ENCODE data around the gene RXFP3.
A peak's percentile ranks its signal among the peaks of the same experiment; 100 is the strongest.

RXFP3 gene

DNA sequence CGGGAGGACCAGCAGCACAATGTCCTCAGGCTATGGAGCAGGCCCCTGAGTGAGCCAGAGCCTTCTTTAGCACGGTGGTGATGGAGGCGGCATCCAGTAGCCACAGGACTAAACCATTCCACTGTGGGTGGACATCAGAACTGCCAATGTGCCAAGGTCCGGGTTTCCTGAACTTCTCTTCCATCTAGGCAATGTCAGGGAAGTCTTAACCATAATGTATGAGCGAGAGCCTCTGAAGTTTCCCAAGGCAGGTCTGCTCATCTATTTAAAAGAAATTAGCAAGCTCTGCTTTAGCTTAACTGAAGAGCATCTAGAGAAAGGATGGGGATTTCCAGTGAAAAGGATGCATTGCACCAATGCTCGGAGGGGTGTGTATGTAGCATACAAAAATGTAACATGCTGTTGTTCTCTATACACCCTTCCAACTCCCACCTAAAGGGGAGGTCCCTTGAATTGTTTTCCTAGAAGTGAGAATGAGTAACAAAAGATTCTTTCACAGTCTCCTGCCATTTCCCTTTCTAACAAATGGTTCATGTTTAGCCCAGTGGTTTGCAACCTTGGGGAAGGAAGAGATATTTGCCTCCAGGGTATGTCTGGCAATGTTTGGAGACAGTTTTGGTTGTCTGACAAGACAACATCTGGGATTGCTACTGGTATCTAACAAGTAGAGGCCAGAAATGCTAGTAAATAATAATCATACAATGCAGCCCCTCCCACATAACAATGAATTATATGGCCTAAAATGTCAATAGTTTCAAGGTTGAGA lies 6.1 kb upstream of the RXFP3 start:
- H3K4me1 Mint-ChIP-seq = no peaks in the 10 kb centered on the region
- TF ChIP-seq, protein P1, sequence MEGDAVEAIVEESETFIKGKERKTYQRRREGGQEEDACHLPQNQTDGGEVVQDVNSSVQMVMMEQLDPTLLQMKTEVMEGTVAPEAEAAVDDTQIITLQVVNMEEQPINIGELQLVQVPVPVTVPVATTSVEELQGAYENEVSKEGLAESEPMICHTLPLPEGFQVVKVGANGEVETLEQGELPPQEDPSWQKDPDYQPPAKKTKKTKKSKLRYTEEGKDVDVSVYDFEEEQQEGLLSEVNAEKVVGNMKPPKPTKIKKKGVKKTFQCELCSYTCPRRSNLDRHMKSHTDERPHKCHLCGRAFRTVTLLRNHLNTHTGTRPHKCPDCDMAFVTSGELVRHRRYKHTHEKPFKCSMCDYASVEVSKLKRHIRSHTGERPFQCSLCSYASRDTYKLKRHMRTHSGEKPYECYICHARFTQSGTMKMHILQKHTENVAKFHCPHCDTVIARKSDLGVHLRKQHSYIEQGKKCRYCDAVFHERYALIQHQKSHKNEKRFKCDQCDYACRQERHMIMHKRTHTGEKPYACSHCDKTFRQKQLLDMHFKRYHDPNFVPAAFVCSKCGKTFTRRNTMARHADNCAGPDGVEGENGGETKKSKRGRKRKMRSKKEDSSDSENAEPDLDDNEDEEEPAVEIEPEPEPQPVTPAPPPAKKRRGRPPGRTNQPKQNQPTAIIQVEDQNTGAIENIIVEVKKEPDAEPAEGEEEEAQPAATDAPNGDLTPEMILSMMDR (IDR thresholded peaks at IDR 0.05; ENCODE audit: unreplicated experiment in 3 of 3) = no peak
- H3K9me3 Mint-ChIP-seq = no peaks in the 10 kb centered on the region
- H3K36me3 Mint-ChIP-seq (ENCODE audit: low read depth) = no peaks in the 10 kb centered on the region
- no peak overlapping the region for H3K27ac Mint-ChIP-seq
- peaks cover 4% of the 10 kb centered on the region for H3K27me3 Mint-ChIP-seq (ENCODE audit: low read depth)
- no peak overlapping the region for H3K4me3 Mint-ChIP-seq

DNA sequence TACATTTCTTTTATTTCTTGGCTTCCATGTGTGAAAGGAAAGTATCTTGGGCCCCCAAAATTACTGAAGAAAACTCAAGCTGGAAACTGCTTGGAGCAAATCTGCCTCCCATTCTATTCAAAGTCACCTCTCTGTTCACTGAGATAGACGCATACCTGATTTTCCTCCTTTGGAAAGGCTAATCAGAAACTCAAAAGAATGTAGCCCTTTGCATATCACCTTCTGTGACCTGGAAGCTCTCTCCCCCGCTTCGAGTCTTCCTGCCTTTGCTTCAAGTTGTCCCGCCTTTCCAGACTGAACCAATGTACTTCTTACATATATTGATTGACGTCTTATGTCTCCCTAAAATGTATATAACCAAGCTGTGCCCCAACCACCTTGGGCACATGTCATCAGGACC lies 5.0 kb upstream of the RXFP3 start:
- TF ChIP-seq, protein P1 (IDR thresholded peaks at IDR 0.05; ENCODE audit: unreplicated experiment in 3 of 3) = no peak
- Mint-ChIP-seq H3K36me3 (ENCODE audit: low read depth) (no peaks in the 10 kb centered on the region), H3K4me3 (no peak overlapping the region), H3K9me3 (no peaks in the 10 kb centered on the region), H3K4me1 (peaks cover 7% of the 10 kb centered on the region), H3K27ac (no peak overlapping the region), H3K27me3 (ENCODE audit: low read depth) (peaks cover 9% of the 10 kb centered on the region)

DNA sequence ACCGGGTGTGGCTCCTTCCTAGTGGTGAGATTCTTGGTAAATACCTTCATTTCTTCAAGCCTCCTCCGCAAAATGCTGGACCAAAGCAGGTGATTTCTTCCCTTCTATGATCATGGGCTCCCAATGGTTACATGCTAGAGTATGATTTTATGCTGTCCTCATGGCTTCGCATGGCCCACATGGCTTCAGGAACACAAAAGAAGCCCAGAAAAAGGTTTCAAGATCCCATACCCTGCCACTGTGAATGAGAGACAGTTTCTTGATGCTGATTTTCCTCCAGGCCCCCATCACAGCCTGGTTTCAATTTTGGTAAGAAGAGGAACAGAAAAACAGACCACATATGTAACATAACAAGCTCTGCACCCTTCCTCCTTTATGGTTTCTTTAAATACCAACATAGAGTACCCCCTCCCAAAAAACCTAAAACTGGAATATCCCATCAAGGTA lies 2.4 kb upstream of the RXFP3 start:
- no peaks in the 10 kb centered on the region for H3K36me3 Mint-ChIP-seq (ENCODE audit: low read depth)
- H3K9me3 Mint-ChIP-seq = no peaks in the 10 kb centered on the region
- H3K4me3 Mint-ChIP-seq = no peak overlapping the region
- peaks cover 8% of the 10 kb centered on the region for H3K4me1 Mint-ChIP-seq
- TF ChIP-seq, protein P1 (IDR thresholded peaks at IDR 0.05; ENCODE audit: unreplicated experiment in 3 of 3) = no peak
- peaks cover 23% of the 10 kb centered on the region for H3K27me3 Mint-ChIP-seq (ENCODE audit: low read depth)
- H3K27ac Mint-ChIP-seq = no peak overlapping the region

DNA sequence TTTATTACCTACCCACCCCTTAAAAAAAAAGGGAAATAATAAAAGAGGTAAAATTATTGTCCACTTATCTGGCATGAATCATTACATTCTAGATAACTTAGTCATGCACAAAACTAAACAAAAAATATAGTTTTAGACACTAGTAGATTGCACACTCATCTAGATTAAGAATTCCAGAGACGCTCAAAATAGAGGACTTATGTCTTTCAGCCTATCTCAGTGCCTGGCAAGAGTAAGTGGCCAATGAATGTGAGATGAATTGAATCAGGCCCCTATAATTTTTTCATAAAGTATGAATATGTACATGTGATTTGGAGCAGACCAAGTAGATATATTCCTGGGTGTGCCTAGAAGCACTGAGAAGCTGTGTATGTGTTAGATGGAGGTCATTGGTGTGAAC lies 2.0 kb upstream of the RXFP3 start:
- Mint-ChIP-seq H3K4me1 (peaks cover 8% of the 10 kb centered on the region), H3K9me3 (no peaks in the 10 kb centered on the region), H3K27me3 (ENCODE audit: low read depth) (peaks cover 25% of the 10 kb centered on the region), H3K27ac (no peak overlapping the region), H3K4me3 (no peak overlapping the region), H3K36me3 (ENCODE audit: low read depth) (no peaks in the 10 kb centered on the region)
- TF ChIP-seq, protein P1 (IDR thresholded peaks at IDR 0.05; ENCODE audit: unreplicated experiment in 3 of 3) = no peak

DNA sequence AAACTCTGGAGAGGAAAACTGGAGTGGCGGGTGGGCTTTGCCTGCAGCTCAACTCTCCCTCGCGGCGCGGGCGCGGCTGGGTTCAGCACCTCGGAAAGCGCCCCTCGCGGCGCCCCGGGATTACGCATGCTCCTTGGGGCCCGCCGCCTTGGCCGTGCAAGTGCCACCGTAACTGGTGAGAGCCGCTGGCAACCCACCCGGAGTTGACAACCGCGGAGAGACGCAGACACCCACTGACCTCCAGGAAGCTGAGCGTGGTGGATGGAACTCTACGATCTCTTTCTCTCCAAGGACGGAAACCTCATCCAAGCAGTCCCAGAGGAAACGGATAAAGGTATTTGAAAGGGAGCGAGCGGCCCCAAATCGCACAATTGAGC lies 194 bp upstream of the RXFP3 start:
- Mint-ChIP-seq H3K4me1 (peaks cover 8% of the 10 kb centered on the region), H3K4me3 (peak overlapping the region; percentile 82 to 85 (median 84)), H3K36me3 (ENCODE audit: low read depth) (no peaks in the 10 kb centered on the region), H3K27me3 (ENCODE audit: low read depth) (peaks cover 27% of the 10 kb centered on the region), H3K27ac (no peak overlapping the region), H3K9me3 (no peaks in the 10 kb centered on the region)
- TF ChIP-seq, protein P1 (IDR thresholded peaks at IDR 0.05; ENCODE audit: unreplicated experiment in 3 of 3) = no peak
